OCI-LY3 (cell line): ENCODE measurements around the gene STK32B.

Experiments used
- CTCF ChIP-seq: fragments of 200-600, 300-600 bp; sonication (generic); IDR thresholded peaks from 2 replicates; pipeline ENCODE4 v1.5.1; 2014; ENCODE audit warnings: antibody characterized with exemption, low read length, low read depth
- EZH2phosphoT487 ChIP-seq: fragments of 200-600 bp; shearing (Covaris generic); IDR thresholded peaks from 2 replicates; pipeline ENCODE4 v1.6.1; 2018; ENCODE audit warnings: antibody characterized with exemption, mixed run types, low read depth

GRCh38 chr4:5045097-5045496, 6.2 kb upstream of the STK32B start:
- no peak for TF ChIP-seq CTCF
- TF ChIP-seq EZH2phosphoT487 = no peak
